WTC11 (cell line): ENCODE data around the gene TUBA3E. TPM values are rescaled to one million over a fixed set of nuclear protein-coding genes. Genes with fewer than 3 reads are reported as not detected.
"Not testable (repeated sequence)": the region's sequence is repeated elsewhere in the genome, so short reads cannot be mapped to it uniquely, and the experiment has no call there.

Experiments
- ATAC-seq: fragments of 200-7000 bp; cut with Tn5 transposase; 2 replicates; pipeline ENCODE4 v1.10.0; 2021; ENCODE audit warnings: mild to moderate bottlenecking, moderate library complexity
- CTCF ChIA-PET: fragments of 300-600 bp; sonication (Branson Sonifier 250); formaldehyde crosslinking; loops from one replicate; lab custom pipeline; 2021; ENCODE audit warnings: antibody characterized with exemption; lab: Charles Lee
- POLR2A ChIA-PET: fragments of 350-600 bp; sonication (Branson Sonifier 250); formaldehyde crosslinking; loops from one replicate; lab custom pipeline; 2021; ENCODE audit warnings: antibody characterized with exemption; lab: Charles Lee
- DNase-seq: peaks from one replicate; pipeline ENCODE4 v3.0.0; 2021; ENCODE audit warnings: low spot score
- H3K27ac Mint-ChIP-seq: 2 replicates; pipeline ENCODE4 v1.8.0; 2021; ENCODE audit warnings: mixed read lengths
- H3K27me3 Mint-ChIP-seq: 2 replicates; pipeline ENCODE4 v1.8.0; 2021; ENCODE audit warnings: low read depth, mild to moderate bottlenecking, moderate library complexity, mixed read lengths
- H3K36me3 Mint-ChIP-seq: 2 replicates; pipeline ENCODE4 v1.8.0; 2021; ENCODE audit warnings: mixed read lengths
- H3K4me1 Mint-ChIP-seq: 2 replicates; pipeline ENCODE4 v1.8.0; 2022; ENCODE audit warnings: mixed read lengths
- H3K4me3 Mint-ChIP-seq: 2 replicates; pipeline ENCODE4 v1.8.0; 2021; ENCODE audit warnings: mild to moderate bottlenecking, moderate library complexity, mixed read lengths
- H3K9me3 Mint-ChIP-seq: 2 replicates; pipeline ENCODE4 v1.8.0; 2021; ENCODE audit warnings: mixed read lengths
- ATF6 ChIP-seq: sonication (generic); formaldehyde crosslinking; IDR thresholded peaks from 2 replicates; pipeline ENCODE4 v1.8.1; 2023; ENCODE audit warnings: mild to moderate bottlenecking, missing genetic modification reagents
- CREB1 ChIP-seq: sonication (generic); formaldehyde crosslinking; IDR thresholded peaks from 2 replicates; pipeline ENCODE4 v1.8.0; 2023; ENCODE audit warnings: mild to moderate bottlenecking, missing genetic modification reagents
- FOXP1 ChIP-seq: sonication (generic); formaldehyde crosslinking; IDR thresholded peaks from 2 replicates; pipeline ENCODE4 v1.8.0; 2022; ENCODE audit warnings: missing genetic modification reagents, mild to moderate bottlenecking, moderate library complexity, borderline replicate concordance
- GRHL2 ChIP-seq: fragments of 250-450 bp; sonication (Bioruptor Pico); IDR thresholded peaks from 2 replicates; pipeline ENCODE4 v1.8.0; 2022; ENCODE audit warnings: mild to moderate bottlenecking, moderate library complexity; ENCODE audit not compliant: insufficient replicate concordance, severe bottlenecking
- MXD4 ChIP-seq: fragments of 250-450 bp; sonication (Bioruptor Pico); IDR thresholded peaks from 2 replicates; pipeline ENCODE4 v1.8.0; 2021; ENCODE audit warnings: mild to moderate bottlenecking, moderate library complexity, borderline replicate concordance
- NFE2L1 ChIP-seq: sonication (generic); formaldehyde crosslinking; IDR thresholded peaks from 2 replicates; pipeline ENCODE4 v1.8.1; 2023; ENCODE audit warnings: missing genetic modification reagents
- PRDM15 ChIP-seq: sonication (generic); formaldehyde crosslinking; IDR thresholded peaks from 2 replicates; pipeline ENCODE4 v1.8.0; 2022; ENCODE audit warnings: missing genetic modification reagents
- ZBTB43 ChIP-seq: sonication (generic); formaldehyde crosslinking; IDR thresholded peaks from 2 replicates; pipeline ENCODE4 v1.8.1; 2023; ENCODE audit warnings: mild to moderate bottlenecking, missing genetic modification reagents
- ZNF219 ChIP-seq: sonication (generic); formaldehyde crosslinking; IDR thresholded peaks from 2 replicates; pipeline ENCODE4 v1.8.0; 2023; ENCODE audit warnings: missing genetic modification reagents, mild to moderate bottlenecking, borderline replicate concordance
- ZNF281 ChIP-seq: sonication (generic); formaldehyde crosslinking; IDR thresholded peaks from 2 replicates; pipeline ENCODE4 v1.8.0; 2023; ENCODE audit warnings: mild to moderate bottlenecking, missing genetic modification reagents
- ZNF532 ChIP-seq: fragments of 250-450 bp; sonication (Bioruptor Pico); IDR thresholded peaks from 2 replicates; pipeline ENCODE4 v1.9.0; 2021; ENCODE audit warnings: mild to moderate bottlenecking, borderline replicate concordance
- total RNA-seq: library from RNA; stranded (reverse); gene quantifications from 3 replicates; pipeline ENCODE4 v1.2.3, GENCODE V29; 2021
- TF ChIP-seq, protein P1 (sequence below): sonication (generic); formaldehyde crosslinking; IDR thresholded peaks from 2 replicates; pipeline ENCODE4 v1.8.0; 2023; ENCODE audit warnings: missing genetic modification reagents

The TUBA3E gene
- total RNA-seq, 1 experiment from 2014 or later = not detected

- H3K4me3 Mint-ChIP-seq = no peak overlapping the region
- ChIA-PET CTCF (no interaction called here), POLR2A (no interaction called here)
- H3K27ac Mint-ChIP-seq = no peak overlapping the region
- no peak for ATAC-seq
- DNase-seq = no peak
- no peaks in the 10 kb centered on the region for H3K4me1 Mint-ChIP-seq
- peaks cover 58% of the 10 kb centered on the region for H3K36me3 Mint-ChIP-seq
- TF ChIP-seq FOXP1 (CRISPR knock-in tag) (no peak), GRHL2 (CRISPR knock-in tag) (no peak), NFE2L1 (CRISPR knock-in tag) (no peak), ZNF281 (no peak), ZBTB43 (CRISPR knock-in tag) (no peak)
- TF ChIP-seq, protein P1, sequence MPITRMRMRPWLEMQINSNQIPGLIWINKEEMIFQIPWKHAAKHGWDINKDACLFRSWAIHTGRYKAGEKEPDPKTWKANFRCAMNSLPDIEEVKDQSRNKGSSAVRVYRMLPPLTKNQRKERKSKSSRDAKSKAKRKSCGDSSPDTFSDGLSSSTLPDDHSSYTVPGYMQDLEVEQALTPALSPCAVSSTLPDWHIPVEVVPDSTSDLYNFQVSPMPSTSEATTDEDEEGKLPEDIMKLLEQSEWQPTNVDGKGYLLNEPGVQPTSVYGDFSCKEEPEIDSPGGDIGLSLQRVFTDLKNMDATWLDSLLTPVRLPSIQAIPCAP (CRISPR knock-in tag) = no peak
- no peaks in the 10 kb centered on the region for H3K9me3 Mint-ChIP-seq
- H3K27me3 Mint-ChIP-seq = no peaks in the 10 kb centered on the region
Observed at GRCh38 chr2:130169896-130170295, 28.3 kb downstream of the TUBA3E start.

- H3K27me3 Mint-ChIP-seq, H3K4me1 Mint-ChIP-seq, CTCF ChIA-PET, H3K4me3 Mint-ChIP-seq, H3K27ac Mint-ChIP-seq, POLR2A ChIA-PET, DNase-seq, ATAC-seq, H3K9me3 Mint-ChIP-seq: not testable (repeated sequence)
- peaks cover 63% of the 10 kb centered on the region for H3K36me3 Mint-ChIP-seq
Observed at GRCh38 chr2:130169163-130169562, 29.1 kb downstream of the TUBA3E start.

- CTCF ChIA-PET, H3K9me3 Mint-ChIP-seq, H3K27me3 Mint-ChIP-seq, H3K27ac Mint-ChIP-seq, POLR2A ChIA-PET, DNase-seq, H3K4me1 Mint-ChIP-seq, H3K4me3 Mint-ChIP-seq, ATAC-seq: not testable (repeated sequence)
- peaks cover 48% of the 10 kb centered on the region for H3K36me3 Mint-ChIP-seq
Observed at GRCh38 chr2:130166611-130167010, 31.6 kb downstream of the TUBA3E start.

DNA sequence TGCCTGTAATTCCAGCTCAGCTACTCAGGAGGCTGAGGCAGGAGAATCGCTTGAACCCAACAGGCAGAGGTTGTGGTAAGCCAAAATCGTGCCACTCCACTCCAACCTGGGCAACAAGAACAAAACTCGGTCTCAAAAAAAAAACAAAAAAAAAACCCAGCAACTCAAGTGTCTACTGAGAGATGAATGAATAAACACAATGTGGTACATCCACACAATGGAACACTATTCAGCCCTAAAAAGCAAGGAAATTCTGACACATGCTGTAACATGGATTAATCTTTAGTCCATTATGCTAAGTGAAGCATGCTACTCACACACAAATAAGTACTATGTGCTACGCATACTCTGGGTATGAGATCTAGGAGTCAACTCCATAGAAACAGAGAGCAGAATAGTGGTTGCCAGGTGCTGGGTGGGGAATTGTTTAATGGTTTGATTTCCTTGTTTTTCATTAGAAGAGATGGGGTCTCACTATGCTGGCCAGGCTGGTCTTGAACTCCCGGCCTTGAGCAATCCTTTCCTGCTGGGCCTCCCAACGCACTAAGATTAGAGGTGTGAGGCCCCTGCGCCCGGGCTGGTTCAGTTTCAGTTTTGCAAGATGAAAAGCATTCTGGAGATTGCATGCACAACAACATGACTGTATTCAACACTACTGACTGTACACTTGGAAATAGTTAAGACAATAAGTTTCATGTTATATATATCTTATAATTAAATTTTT is 32.8 kb downstream of the TUBA3E start:
- no peak for DNase-seq
- Mint-ChIP-seq H3K27ac (no peak overlapping the region), H3K4me3 (no peak overlapping the region), H3K9me3 (no peaks in the 10 kb centered on the region), H3K36me3 (peaks cover 45% of the 10 kb centered on the region), H3K27me3 (no peaks in the 10 kb centered on the region), H3K4me1 (peaks cover 3% of the 10 kb centered on the region)
- CTCF ChIA-PET = no interaction called here
- POLR2A ChIA-PET = no interaction called here
- ATAC-seq = no peak
- TF ChIP-seq ATF6 (CRISPR knock-in tag) = no peak
- TF ChIP-seq ZNF219 (CRISPR knock-in tag) = no peak
- no peak for TF ChIP-seq MXD4
- TF ChIP-seq PRDM15 (CRISPR knock-in tag) = no peak
- TF ChIP-seq CREB1 (CRISPR knock-in tag) = no peak
- TF ChIP-seq ZNF532 (CRISPR knock-in tag) = no peak
